Loucy (cell line): Measurements from ENCODE around the gene NHLRC2.
A peak's percentile ranks its signal among the peaks of the same experiment; 100 is the strongest.

Experiments used
- H2AFZ ChIP-seq: fragments of 200-600 bp; sonication (generic); 2 replicates; pipeline ENCODE4 v1.6.0; 2016; ENCODE audit warnings: antibody characterized with exemption, mild to moderate bottlenecking, low read length, moderate library complexity
- H3F3A ChIP-seq: fragments of 200-600 bp; 2 replicates; pipeline ENCODE4 v1.6.0; 2016; ENCODE audit warnings: antibody characterized with exemption, low read depth, mild to moderate bottlenecking
- H3K27me3 ChIP-seq: fragments of 200-600 bp; sonication (generic); 2 replicates; pipeline ENCODE4 v1.6.1; 2014; ENCODE audit warnings: low read length, mild to moderate bottlenecking; ENCODE audit not compliant: insufficient read depth, poor library complexity, severe bottlenecking
- H3K36me3 ChIP-seq: fragments of 200-600 bp; sonication (generic); 2 replicates; pipeline ENCODE4 v1.6.1; 2016; ENCODE audit warnings: low read length; ENCODE audit not compliant: insufficient read depth
- H3K4me1 ChIP-seq: fragments of 200-600 bp; sonication (generic); 2 replicates; pipeline ENCODE4 v1.5.1; 2014; ENCODE audit warnings: low read length, mild to moderate bottlenecking; ENCODE audit not compliant: insufficient read depth, poor library complexity, severe bottlenecking
- H3K4me2 ChIP-seq: fragments of 200-600 bp; sonication (generic); 2 replicates; pipeline ENCODE4 v1.6.0; 2014; ENCODE audit warnings: antibody characterized with exemption, low read length, low read depth, mild to moderate bottlenecking; ENCODE audit not compliant: poor library complexity, severe bottlenecking
- H3K4me3 ChIP-seq: fragments of 200-600 bp; sonication (generic); 2 replicates; pipeline ENCODE4 v1.5.1; 2014; ENCODE audit warnings: low read length, mild to moderate bottlenecking, mixed read lengths; ENCODE audit not compliant: poor library complexity, severe bottlenecking
- H3K79me2 ChIP-seq: fragments of 200-600 bp; sonication (generic); 2 replicates; pipeline ENCODE4 v1.6.1; 2014; ENCODE audit warnings: low read length; ENCODE audit not compliant: insufficient read depth
- H3K9ac ChIP-seq: fragments of 200-600 bp; sonication (generic); 2 replicates; pipeline ENCODE4 v1.6.0; 2014; ENCODE audit warnings: mild to moderate bottlenecking, low read depth, low read length, moderate library complexity; ENCODE audit not compliant: poor library complexity, severe bottlenecking
- H3K9me2 ChIP-seq: fragments of 200-600 bp; sonication (generic); replicated peaks from 2 replicates; pipeline ENCODE4 v1.6.1; 2016; ENCODE audit warnings: low read depth, low read length, mixed read lengths
- H3K9me3 ChIP-seq: fragments of 200-600 bp; sonication (generic); 2 replicates; pipeline ENCODE4 v1.6.1; 2014; ENCODE audit warnings: mild to moderate bottlenecking, antibody characterized with exemption, low read length, low read depth; ENCODE audit not compliant: insufficient read depth
- H4K20me1 ChIP-seq: fragments of 200-600 bp; sonication (generic); 2 replicates; pipeline ENCODE4 v1.6.0; 2014; ENCODE audit warnings: antibody characterized with exemption, low read length, mild to moderate bottlenecking; ENCODE audit not compliant: insufficient read depth, poor library complexity, severe bottlenecking
- EZH2phosphoT487 ChIP-seq: fragments of 200-600 bp; IDR thresholded peaks from 2 replicates; pipeline ENCODE4 v1.6.1; 2018; ENCODE audit warnings: antibody characterized with exemption, mild to moderate bottlenecking, moderate library complexity, borderline replicate concordance
- TF ChIP-seq, protein P1 (sequence below): fragments of 200-600 bp; sonication (generic); conservative IDR thresholded peaks from 2 replicates; pipeline ENCODE4 v1.5.1; 2014; ENCODE audit warnings: mild to moderate bottlenecking, antibody characterized with exemption, low read length

Gene NHLRC2

DNA sequence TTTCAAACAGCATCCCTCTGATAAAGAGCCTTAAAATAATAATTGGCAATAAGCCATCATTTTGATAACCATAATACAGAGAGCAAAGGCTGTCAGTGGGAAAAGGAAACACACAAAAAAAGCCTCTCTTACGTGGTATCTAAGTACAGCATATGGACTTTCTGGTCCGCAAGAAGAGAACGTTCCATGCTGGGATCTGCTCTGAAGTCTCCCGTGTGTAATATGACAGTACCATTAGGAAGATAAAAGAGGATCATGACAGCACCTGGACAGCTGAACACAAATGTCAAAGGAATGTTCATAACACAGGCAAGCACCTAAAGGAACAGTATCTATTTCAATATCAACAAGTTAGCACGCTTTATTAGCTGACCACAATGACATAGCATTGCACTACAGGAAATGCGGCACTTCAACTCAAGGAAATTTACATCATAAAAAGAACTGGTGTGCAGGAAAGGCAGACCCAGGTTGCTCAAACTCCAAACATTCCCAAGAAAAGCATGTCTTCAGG is 10.4 kb upstream of the NHLRC2 start:
- H2AFZ ChIP-seq = no peak overlapping the region
- H4K20me1 ChIP-seq = no peaks in the 10 kb centered on the region
- TF ChIP-seq, protein P1, sequence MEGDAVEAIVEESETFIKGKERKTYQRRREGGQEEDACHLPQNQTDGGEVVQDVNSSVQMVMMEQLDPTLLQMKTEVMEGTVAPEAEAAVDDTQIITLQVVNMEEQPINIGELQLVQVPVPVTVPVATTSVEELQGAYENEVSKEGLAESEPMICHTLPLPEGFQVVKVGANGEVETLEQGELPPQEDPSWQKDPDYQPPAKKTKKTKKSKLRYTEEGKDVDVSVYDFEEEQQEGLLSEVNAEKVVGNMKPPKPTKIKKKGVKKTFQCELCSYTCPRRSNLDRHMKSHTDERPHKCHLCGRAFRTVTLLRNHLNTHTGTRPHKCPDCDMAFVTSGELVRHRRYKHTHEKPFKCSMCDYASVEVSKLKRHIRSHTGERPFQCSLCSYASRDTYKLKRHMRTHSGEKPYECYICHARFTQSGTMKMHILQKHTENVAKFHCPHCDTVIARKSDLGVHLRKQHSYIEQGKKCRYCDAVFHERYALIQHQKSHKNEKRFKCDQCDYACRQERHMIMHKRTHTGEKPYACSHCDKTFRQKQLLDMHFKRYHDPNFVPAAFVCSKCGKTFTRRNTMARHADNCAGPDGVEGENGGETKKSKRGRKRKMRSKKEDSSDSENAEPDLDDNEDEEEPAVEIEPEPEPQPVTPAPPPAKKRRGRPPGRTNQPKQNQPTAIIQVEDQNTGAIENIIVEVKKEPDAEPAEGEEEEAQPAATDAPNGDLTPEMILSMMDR = no peak
- no peak for TF ChIP-seq EZH2phosphoT487
- peaks cover 85% of the 10 kb centered on the region for H3K4me1 ChIP-seq
- H3K4me3 ChIP-seq = peak overlapping the region; percentile 87
- peak overlapping the region; percentile 97 for H3K9ac ChIP-seq
- peak overlapping the region; percentile 95 for H3K4me2 ChIP-seq
- no peaks in the 10 kb centered on the region for H3K27me3 ChIP-seq
- no peaks in the 10 kb centered on the region for H3F3A ChIP-seq
- no peaks in the 10 kb centered on the region for H3K9me2 ChIP-seq
- peaks cover 95% of the 10 kb centered on the region for H3K79me2 ChIP-seq
- no peaks in the 10 kb centered on the region for H3K9me3 ChIP-seq
- peaks cover 14% of the 10 kb centered on the region; the same call in 1 of the 2 replicates for H3K36me3 ChIP-seq

DNA sequence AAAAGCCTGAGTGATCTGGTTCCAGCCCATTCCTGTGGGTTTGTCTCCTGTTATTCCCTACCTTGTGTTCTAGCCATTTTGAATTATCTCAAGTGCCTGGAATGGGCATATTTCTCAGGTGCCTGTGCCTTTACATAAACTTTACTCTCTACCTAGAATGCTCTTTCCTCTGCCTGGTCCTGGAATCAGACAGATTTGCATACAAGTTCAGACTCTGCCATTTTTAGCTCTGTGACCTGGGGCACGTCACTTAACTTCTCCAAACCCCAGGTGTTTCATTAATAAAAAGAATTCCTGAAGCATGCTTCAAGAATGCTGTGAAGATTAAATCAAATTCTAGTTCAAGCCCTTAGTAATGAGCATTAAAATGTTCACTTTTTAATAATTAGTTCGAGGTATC is 8.4 kb upstream of the NHLRC2 start:
- Histone ChIP-seq H3K36me3 (peaks cover 4% of the 10 kb centered on the region; the same call in 1 of the 2 replicates), H3K9me2 (no peaks in the 10 kb centered on the region), H4K20me1 (no peaks in the 10 kb centered on the region), H3K79me2 (peaks cover 96% of the 10 kb centered on the region), H3K4me3 (peak overlapping the region; percentile 87), H3K4me2 (peak overlapping the region; percentile 95), H3K9ac (peak overlapping the region; percentile 97), H3K4me1 (peaks cover 93% of the 10 kb centered on the region), H3F3A (peaks cover 11% of the 10 kb centered on the region; the same call in 1 of the 2 replicates), H2AFZ (no peak overlapping the region), H3K27me3 (no peaks in the 10 kb centered on the region), H3K9me3 (no peaks in the 10 kb centered on the region)
- TF ChIP-seq EZH2phosphoT487 = no peak
- TF ChIP-seq, protein P1 = no peak

DNA sequence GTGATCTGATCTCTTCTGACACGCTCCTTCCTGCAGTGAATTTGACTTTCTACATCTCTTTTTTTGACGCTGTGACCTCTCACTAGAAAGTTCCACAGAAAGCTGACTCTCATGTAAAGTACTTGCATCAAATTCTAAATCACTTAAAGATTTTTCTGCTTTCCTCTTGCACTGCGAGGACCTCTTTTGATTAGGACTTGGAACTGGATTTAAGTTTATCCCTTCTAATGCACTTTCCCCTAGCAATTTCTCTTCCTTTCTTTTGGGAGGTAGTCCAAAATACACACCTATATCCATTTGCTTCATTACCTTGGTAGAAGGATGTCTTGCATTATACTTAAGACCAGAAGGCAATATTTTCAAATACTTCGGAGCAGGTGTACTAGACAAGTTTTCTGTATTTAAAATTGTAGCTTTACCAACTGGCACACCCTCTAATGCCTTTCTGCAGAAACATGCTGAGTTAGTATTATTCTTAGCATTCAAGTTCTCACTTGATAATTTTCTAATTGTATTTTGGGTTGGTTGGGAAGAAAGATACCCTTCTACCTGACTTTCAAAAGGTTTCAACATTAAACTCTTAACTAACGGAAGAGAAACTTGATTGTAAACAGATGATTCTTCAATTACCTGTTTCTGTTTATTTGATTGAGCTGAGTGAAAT is 5.2 kb upstream of the NHLRC2 start:
- H3K36me3 ChIP-seq = no peaks in the 10 kb centered on the region
- peaks cover 11% of the 10 kb centered on the region; the same call in 1 of the 2 replicates for H3F3A ChIP-seq
- no peak overlapping the region for H2AFZ ChIP-seq
- H3K27me3 ChIP-seq = no peaks in the 10 kb centered on the region
- H3K4me1 ChIP-seq = peaks cover 82% of the 10 kb centered on the region
- H4K20me1 ChIP-seq = no peaks in the 10 kb centered on the region
- TF ChIP-seq, protein P1 = peak; percentile 37; the same call in 1 of the 2 replicates
- TF ChIP-seq EZH2phosphoT487 = no peak
- peak overlapping the region; percentile 87 for H3K4me3 ChIP-seq
- no peaks in the 10 kb centered on the region for H3K9me3 ChIP-seq
- H3K4me2 ChIP-seq = peak overlapping the region; percentile 95
- H3K9me2 ChIP-seq = no peaks in the 10 kb centered on the region
- peaks cover 93% of the 10 kb centered on the region for H3K79me2 ChIP-seq
- peak overlapping the region; percentile 97 for H3K9ac ChIP-seq
